H9 (cell line): ENCODE measurements around the gene DMWD. TPM values are rescaled to one million over a fixed set of nuclear protein-coding genes. Genes with fewer than 3 reads are reported as not detected.

Experiments
- DNase-seq: peaks from one replicate; pipeline ENCODE4 v3.0.0-alpha.2; 2017
- H2AFZ ChIP-seq: one replicate; pipeline ENCODE4 v1.6.1; 2013; ENCODE audit warnings: mild to moderate bottlenecking, low read length, control low read depth, moderate library complexity
- H2AK5ac ChIP-seq: 2 replicates; pipeline ENCODE4 v1.6.1; 2013; ENCODE audit warnings: low read length, control low read depth, mixed read lengths; ENCODE audit not compliant: insufficient read length
- H2BK120ac ChIP-seq: one replicate; pipeline ENCODE4 v1.6.1; 2013; ENCODE audit warnings: low read depth, mild to moderate bottlenecking, low read length, control low read depth, inconsistent platforms; ENCODE audit not compliant: poor library complexity, severe bottlenecking
- H2BK12ac ChIP-seq: 2 replicates; pipeline ENCODE4 v1.6.1; 2013; ENCODE audit warnings: low read length, control low read depth, mixed read lengths, low read depth; ENCODE audit not compliant: insufficient read length
- H2BK15ac ChIP-seq: 2 replicates; pipeline ENCODE4 v1.6.1; 2013; ENCODE audit warnings: low read depth, low read length, control low read depth
- H2BK20ac ChIP-seq: one replicate; pipeline ENCODE4 v1.6.1; 2013; ENCODE audit warnings: low read depth, mild to moderate bottlenecking, low read length, control low read depth, inconsistent platforms; ENCODE audit not compliant: poor library complexity, severe bottlenecking
- H2BK5ac ChIP-seq: 2 replicates; pipeline ENCODE4 v1.6.1; 2013; ENCODE audit warnings: low read length, control low read depth, mixed read lengths; ENCODE audit not compliant: insufficient read length
- H3K14ac ChIP-seq: 2 replicates; pipeline ENCODE4 v1.6.1; 2013; ENCODE audit warnings: low read length, control low read depth; ENCODE audit not compliant: insufficient read depth
- H3K18ac ChIP-seq: 2 replicates; pipeline ENCODE4 v1.6.1; 2013; ENCODE audit warnings: low read depth, mild to moderate bottlenecking, mixed read lengths, low read length, control low read depth; ENCODE audit not compliant: insufficient read length
- H3K23ac ChIP-seq: 2 replicates; pipeline ENCODE4 v1.6.1; 2013; ENCODE audit warnings: low read length, control low read depth, mixed read lengths, low read depth; ENCODE audit not compliant: insufficient read length
- H3K23me2 ChIP-seq: 2 replicates; pipeline ENCODE4 v1.6.1; 2013; ENCODE audit warnings: low read depth, mild to moderate bottlenecking, mixed read lengths, low read length, control low read depth; ENCODE audit not compliant: insufficient read length, poor library complexity, severe bottlenecking
- H3K27ac ChIP-seq: 2 replicates; pipeline ENCODE4 v1.5.1; 2013; ENCODE audit warnings: low read length, control low read depth, mixed read lengths, low read depth; ENCODE audit not compliant: insufficient read length
- H3K27me3 ChIP-seq: 2 replicates; pipeline ENCODE4 v1.6.1; 2013; ENCODE audit warnings: low read length, control low read depth, inconsistent platforms; ENCODE audit not compliant: insufficient read depth
- H3K4ac ChIP-seq: 2 replicates; pipeline ENCODE4 v1.6.1; 2013; ENCODE audit warnings: low read depth, mild to moderate bottlenecking, control low read depth, inconsistent platforms, low read length, moderate library complexity
- H3K4me1 ChIP-seq: 2 replicates; pipeline ENCODE4 v1.6.1; 2013; ENCODE audit warnings: low read length, control low read depth, inconsistent platforms; ENCODE audit not compliant: insufficient read depth
- H3K4me2 ChIP-seq: 2 replicates; pipeline ENCODE4 v1.6.1; 2013; ENCODE audit warnings: low read length, control low read depth, mixed read lengths; ENCODE audit not compliant: insufficient read length, insufficient read depth
- H3K56ac ChIP-seq: 2 replicates; pipeline ENCODE4 v1.6.1; 2013; ENCODE audit warnings: low read depth, mild to moderate bottlenecking, mixed read lengths, low read length, control low read depth; ENCODE audit not compliant: insufficient read length
- H3K79me1 ChIP-seq: 2 replicates; pipeline ENCODE4 v1.6.1; 2013; ENCODE audit warnings: low read depth, mild to moderate bottlenecking, moderate library complexity, low read length, control low read depth, inconsistent platforms; ENCODE audit not compliant: insufficient read depth, poor library complexity, severe bottlenecking
- H3K79me2 ChIP-seq: 2 replicates; pipeline ENCODE4 v1.6.1; 2013; ENCODE audit warnings: low read length, control low read depth, inconsistent platforms; ENCODE audit not compliant: insufficient read depth
- H3K9ac ChIP-seq: 2 replicates; pipeline ENCODE4 v1.6.1; 2013; ENCODE audit warnings: low read length, control low read depth, mixed read lengths; ENCODE audit not compliant: insufficient read length; ENCODE audit errors: extremely low read depth
- H3K9me3 ChIP-seq: one replicate; pipeline ENCODE4 v1.6.1; 2013; ENCODE audit warnings: low read depth, low read length, inconsistent platforms; ENCODE audit not compliant: control insufficient read depth
- H3T11ph ChIP-seq: one replicate; pipeline ENCODE4 v1.6.1; 2013; ENCODE audit warnings: mild to moderate bottlenecking, low read length, control low read depth, inconsistent platforms
- H4K20me1 ChIP-seq: one replicate; pipeline ENCODE4 v1.6.1; 2013; ENCODE audit not compliant: control insufficient read depth, insufficient read length, insufficient read depth
- H4K5ac ChIP-seq: 2 replicates; pipeline ENCODE4 v1.6.1; 2013; ENCODE audit warnings: low read depth, mild to moderate bottlenecking, mixed read lengths, low read length, control low read depth; ENCODE audit not compliant: insufficient read length
- H4K8ac ChIP-seq: replicated peaks from 2 replicates; pipeline ENCODE4 v1.6.1; 2013; ENCODE audit warnings: low read length, control low read depth, mixed read lengths, low read depth; ENCODE audit not compliant: insufficient read length
- H4K91ac ChIP-seq: 2 replicates; pipeline ENCODE4 v1.6.1; 2013; ENCODE audit warnings: low read depth, mild to moderate bottlenecking, moderate library complexity, mixed read lengths, low read length, control low read depth; ENCODE audit not compliant: insufficient read length
- H3K27ac Mint-ChIP-seq, 3 experiments: 2 replicates in 2 of 3; 3 replicates in 1 of 3; pipeline ENCODE4 v1.8.0; 2020 to 2021; ENCODE audit warnings: mixed read lengths in 3 of 3, mild to moderate bottlenecking in 1 of 3, moderate library complexity in 1 of 3
- H3K27me3 Mint-ChIP-seq: 2 replicates; pipeline ENCODE4 v1.8.0; 2021; ENCODE audit warnings: low read depth, mild to moderate bottlenecking, moderate library complexity, mixed read lengths
- H3K36me3 Mint-ChIP-seq, 3 experiments: 2 replicates in 2 of 3; 3 replicates in 1 of 3; pipeline ENCODE4 v1.8.0; 2020 to 2021; ENCODE audit warnings: low read depth in 3 of 3, mixed read lengths in 3 of 3; ENCODE audit not compliant: insufficient read depth in 1 of 3
- H3K4me1 Mint-ChIP-seq, 2 experiments: 2 replicates each; pipeline ENCODE4 v1.8.0; 2020; ENCODE audit warnings: mixed read lengths in 2 of 2
- H3K4me3 Mint-ChIP-seq, 2 experiments: 2 replicates in 1 of 2; 3 replicates in 1 of 2; pipeline ENCODE4 v1.8.0; 2020 to 2021; ENCODE audit warnings: mild to moderate bottlenecking in 2 of 2, mixed read lengths in 2 of 2, moderate library complexity in 1 of 2
- H3K9me3 Mint-ChIP-seq, 2 experiments: 2 replicates in 1 of 2; 3 replicates in 1 of 2; pipeline ENCODE4 v1.8.0; 2020; ENCODE audit warnings: mild to moderate bottlenecking in 2 of 2, mixed read lengths in 2 of 2, moderate library complexity in 1 of 2
- WGBS: extraction: QIAGEN DNeasy Blood & Tissue Kit; methylation state at CpG from one replicate; pipeline ENCODE4 v1.1.7; 2013; ENCODE audit warnings: missing lambda C conversion rate, low lambda C conversion rate, mixed read lengths; ENCODE audit not compliant: insufficient read length; ENCODE audit errors: extremely low coverage; 5-methylcytosine and 5-hydroxymethylcytosine counted together
- total RNA-seq: library from RNA; stranded (reverse); gene quantifications from 2 replicates; pipeline ENCODE4 v1.2.1, GENCODE V29; 2021
- TF ChIP-seq, protein P1 (sequence below): fragments of 200-600 bp; sonication (generic); conservative IDR thresholded peaks from 3 replicates; pipeline ENCODE4 v1.8.0; 2021; ENCODE audit warnings: antibody characterized with exemption, mild to moderate bottlenecking

Gene DMWD
- total RNA-seq, 1 experiment from 2014 or later = 75.1 TPM

DNA sequence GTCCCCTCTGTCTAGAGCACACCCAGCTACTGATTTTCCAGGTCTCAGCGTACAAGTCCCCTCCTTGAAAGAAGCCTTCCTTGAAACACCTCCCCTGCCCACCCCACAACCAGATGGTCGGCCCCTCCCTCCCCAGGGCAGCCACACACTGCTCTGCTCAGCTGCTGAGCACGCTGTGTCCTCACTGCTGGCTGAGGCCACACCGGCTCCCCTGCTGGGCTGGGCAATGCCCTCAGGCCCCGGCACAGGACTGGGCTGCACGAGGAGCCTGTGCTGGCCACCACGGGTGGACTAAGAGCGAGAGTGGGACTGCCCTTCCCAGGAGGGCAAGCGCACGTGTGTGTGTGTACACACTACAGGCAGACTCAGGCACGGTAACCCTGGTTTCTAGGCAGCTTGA, 34.3 kb upstream of the DMWD start:
- H3K56ac ChIP-seq = no peak overlapping the region
- no peaks in the 10 kb centered on the region for H3K27me3 Mint-ChIP-seq
- H3K4me1 Mint-ChIP-seq = no peaks in the 10 kb centered on the region
- H2BK12ac ChIP-seq = no peak overlapping the region
- no peaks in the 10 kb centered on the region for H3K23me2 ChIP-seq
- H3K36me3 Mint-ChIP-seq = peaks cover 64 to 98% (median 94%) of the 10 kb centered on the region in 3 experiments
- H2BK120ac ChIP-seq = no peak overlapping the region
- H3K18ac ChIP-seq = no peak overlapping the region
- H4K91ac ChIP-seq = no peak overlapping the region
- no peaks in the 10 kb centered on the region for H3K4me1 ChIP-seq
- no CpG with 5 or more reads among the region's 11 CpGs for WGBS
- H4K20me1 ChIP-seq = no peaks in the 10 kb centered on the region
- H2BK5ac ChIP-seq = no peak overlapping the region
- H2AK5ac ChIP-seq = no peak overlapping the region
- TF ChIP-seq, protein P1, sequence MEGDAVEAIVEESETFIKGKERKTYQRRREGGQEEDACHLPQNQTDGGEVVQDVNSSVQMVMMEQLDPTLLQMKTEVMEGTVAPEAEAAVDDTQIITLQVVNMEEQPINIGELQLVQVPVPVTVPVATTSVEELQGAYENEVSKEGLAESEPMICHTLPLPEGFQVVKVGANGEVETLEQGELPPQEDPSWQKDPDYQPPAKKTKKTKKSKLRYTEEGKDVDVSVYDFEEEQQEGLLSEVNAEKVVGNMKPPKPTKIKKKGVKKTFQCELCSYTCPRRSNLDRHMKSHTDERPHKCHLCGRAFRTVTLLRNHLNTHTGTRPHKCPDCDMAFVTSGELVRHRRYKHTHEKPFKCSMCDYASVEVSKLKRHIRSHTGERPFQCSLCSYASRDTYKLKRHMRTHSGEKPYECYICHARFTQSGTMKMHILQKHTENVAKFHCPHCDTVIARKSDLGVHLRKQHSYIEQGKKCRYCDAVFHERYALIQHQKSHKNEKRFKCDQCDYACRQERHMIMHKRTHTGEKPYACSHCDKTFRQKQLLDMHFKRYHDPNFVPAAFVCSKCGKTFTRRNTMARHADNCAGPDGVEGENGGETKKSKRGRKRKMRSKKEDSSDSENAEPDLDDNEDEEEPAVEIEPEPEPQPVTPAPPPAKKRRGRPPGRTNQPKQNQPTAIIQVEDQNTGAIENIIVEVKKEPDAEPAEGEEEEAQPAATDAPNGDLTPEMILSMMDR = no peak
- H3K27me3 ChIP-seq = no peaks in the 10 kb centered on the region
- H3K9me3 Mint-ChIP-seq = no peaks in the 10 kb centered on the region
- no peak for DNase-seq
- H2BK20ac ChIP-seq = no peak overlapping the region
- H3K14ac ChIP-seq = no peak overlapping the region
- H3K27ac Mint-ChIP-seq = peak overlapping the region in 2 of 3 experiments; percentile 62 to 93; a peak in 2 of 7 replicates
- H4K8ac ChIP-seq = no peak overlapping the region
- no peaks in the 10 kb centered on the region for H3K9me3 ChIP-seq
- no peak overlapping the region for H2AFZ ChIP-seq
- H3K9ac ChIP-seq = no peak overlapping the region
- no peak overlapping the region for H3K27ac ChIP-seq
- H3K79me1 ChIP-seq = no peaks in the 10 kb centered on the region
- H3K4me3 Mint-ChIP-seq = no peak overlapping the region
- no peak overlapping the region for H3K23ac ChIP-seq
- H3K79me2 ChIP-seq = no peaks in the 10 kb centered on the region
- H3T11ph ChIP-seq = no peak overlapping the region
- no peak overlapping the region for H4K5ac ChIP-seq
- H2BK15ac ChIP-seq = no peak overlapping the region
- H3K4me2 ChIP-seq = no peak overlapping the region
- no peak overlapping the region for H3K4ac ChIP-seq
